DND-41 (cell line): ENCODE results near the gene BTBD17.
A peak's percentile ranks its signal among the peaks of the same experiment; 100 is the strongest.

Source experiments
- ATAC-seq: fragments of 200-7000 bp; cut with Tn5 transposase; 3 replicates; pipeline ENCODE4 v1.9.1; 2021; ENCODE audit warnings: low read depth; ENCODE audit not compliant: insufficient read depth
- DNase-seq: peaks from one replicate; pipeline ENCODE4 v3.0.0-alpha.2; 2020
- H2AFZ ChIP-seq: 2 replicates; pipeline ENCODE4 v1.6.0; 2012; ENCODE audit warnings: low read depth, low read length
- H3K27ac ChIP-seq: 2 replicates; pipeline ENCODE4 v1.5.1; 2012; ENCODE audit warnings: low read length, inconsistent platforms
- H3K27me3 ChIP-seq: fragments of 200-600 bp; sonication (generic); 2 replicates; pipeline ENCODE4 v1.6.0; 2012; ENCODE audit warnings: low read length, mild to moderate bottlenecking, inconsistent platforms; ENCODE audit not compliant: insufficient read depth, poor library complexity
- H3K36me3 ChIP-seq: 2 replicates; pipeline ENCODE4 v1.5.1; 2012; ENCODE audit warnings: low read length, inconsistent platforms; ENCODE audit not compliant: insufficient read depth
- H3K4me1 ChIP-seq: 2 replicates; pipeline ENCODE4 v1.5.1; 2012; ENCODE audit warnings: mild to moderate bottlenecking, low read length; ENCODE audit not compliant: insufficient read depth
- H3K4me2 ChIP-seq: 2 replicates; pipeline ENCODE4 v1.6.0; 2012; ENCODE audit warnings: mild to moderate bottlenecking, moderate library complexity, low read length, inconsistent platforms; ENCODE audit not compliant: insufficient read depth
- H3K4me3 ChIP-seq, 2 experiments: fragments of 200-600 bp in 1 of 2; shearing (Covaris generic) in 1 of 2; 2 replicates each; pipeline ENCODE4 v1.5.1; 2012 to 2016; ENCODE audit warnings: inconsistent platforms in 2 of 2, low read length in 2 of 2, mild to moderate bottlenecking in 2 of 2, low read depth in 1 of 2, moderate library complexity in 1 of 2
- H3K79me2 ChIP-seq: 2 replicates; pipeline ENCODE4 v1.6.0; 2012; ENCODE audit warnings: low read length, inconsistent platforms; ENCODE audit not compliant: insufficient read depth
- H3K9ac ChIP-seq: 2 replicates; pipeline ENCODE4 v1.6.0; 2012; ENCODE audit warnings: low read depth, mild to moderate bottlenecking, inconsistent platforms, low read length, moderate library complexity
- H3K9me3 ChIP-seq: 2 replicates; pipeline ENCODE4 v1.5.1; 2012; ENCODE audit warnings: low read length, moderate library complexity, mild to moderate bottlenecking, inconsistent platforms; ENCODE audit not compliant: insufficient read depth, severe bottlenecking
- H4K20me1 ChIP-seq: 2 replicates; pipeline ENCODE4 v1.6.0; 2012; ENCODE audit warnings: low read length; ENCODE audit not compliant: insufficient read depth
- CTCF ChIP-seq: IDR thresholded peaks from 2 replicates; pipeline ENCODE4 v1.5.1; 2012; ENCODE audit warnings: borderline replicate concordance, low read length, moderate library complexity, mild to moderate bottlenecking; ENCODE audit not compliant: poor library complexity, severe bottlenecking; ENCODE audit errors: extremely low read depth
- EZH2 ChIP-seq: IDR thresholded peaks from 3 replicates; pipeline ENCODE4 v1.6.1; 2012; ENCODE audit warnings: borderline replicate concordance, low read depth, mild to moderate bottlenecking, moderate library complexity, low read length, inconsistent platforms; ENCODE audit not compliant: severe bottlenecking

The BTBD17 gene, protein sequence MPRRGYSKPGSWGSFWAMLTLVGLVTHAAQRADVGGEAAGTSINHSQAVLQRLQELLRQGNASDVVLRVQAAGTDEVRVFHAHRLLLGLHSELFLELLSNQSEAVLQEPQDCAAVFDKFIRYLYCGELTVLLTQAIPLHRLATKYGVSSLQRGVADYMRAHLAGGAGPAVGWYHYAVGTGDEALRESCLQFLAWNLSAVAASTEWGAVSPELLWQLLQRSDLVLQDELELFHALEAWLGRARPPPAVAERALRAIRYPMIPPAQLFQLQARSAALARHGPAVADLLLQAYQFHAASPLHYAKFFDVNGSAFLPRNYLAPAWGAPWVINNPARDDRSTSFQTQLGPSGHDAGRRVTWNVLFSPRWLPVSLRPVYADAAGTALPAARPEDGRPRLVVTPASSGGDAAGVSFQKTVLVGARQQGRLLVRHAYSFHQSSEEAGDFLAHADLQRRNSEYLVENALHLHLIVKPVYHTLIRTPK

GRCh38 chr17:74361230-74362068, at the start of gene BTBD17:
Gene BTBD17 (minus strand): TSS chr17:74361868. CDS start chr17:74361819, 49 bp downstream.
- no peaks in the 10 kb centered on the region for H3K4me1 ChIP-seq
- no peak within 1 kb of the TSS for H3K9ac ChIP-seq
- H3K4me2 ChIP-seq: no peak within 1 kb of the TSS
- 0 out of 2 replicates have a peak, but pooled peaks cover 8% of the 10 kb centered on the region for H4K20me1 ChIP-seq
- peaks cover 3% of the 10 kb centered on the region for H3K27me3 ChIP-seq
- no peak for TF ChIP-seq EZH2
- peak; percentile 45 for TF ChIP-seq CTCF
- no peaks in the 10 kb centered on the region for H3K9me3 ChIP-seq
- no peak for ATAC-seq
- H3K79me2 ChIP-seq: no peaks in the 10 kb centered on the region
- H3K4me3 ChIP-seq: no peak within 1 kb of the TSS
- H2AFZ ChIP-seq: no peak within 1 kb of the TSS
- DNase-seq: no peak
- no peak within 1 kb of the TSS for H3K27ac ChIP-seq
- no peaks in the 10 kb centered on the region for H3K36me3 ChIP-seq

DNA sequence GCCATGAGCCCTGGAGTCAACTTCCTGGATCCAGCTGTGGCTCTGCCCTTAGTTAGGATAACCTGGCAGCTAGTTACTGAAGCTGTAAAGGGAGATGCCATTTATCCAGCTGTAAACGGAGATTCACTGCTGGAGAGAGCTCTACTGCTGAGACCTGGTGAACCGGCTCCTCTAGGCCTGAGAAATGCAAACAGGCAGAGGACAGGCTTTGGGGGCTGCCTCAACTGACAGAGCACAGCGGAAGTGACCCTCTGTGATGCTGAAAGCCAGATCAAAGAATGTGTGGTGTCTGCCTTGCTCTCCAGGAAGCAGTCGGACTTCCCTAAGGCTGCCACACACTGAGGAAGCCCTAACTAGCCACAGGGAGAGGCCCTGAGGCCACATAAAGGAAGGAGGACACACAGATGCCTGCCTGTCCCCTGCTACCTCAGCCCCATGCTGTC, 48.4 kb upstream of the BTBD17 start:
- H3K4me3 ChIP-seq: no peak overlapping the region
- H4K20me1 ChIP-seq: no peaks in the 10 kb centered on the region
- ATAC-seq (no peak), DNase-seq (no peak)
- no peak overlapping the region for H3K4me2 ChIP-seq
- H2AFZ ChIP-seq: no peak overlapping the region
- no peaks in the 10 kb centered on the region for H3K4me1 ChIP-seq
- no peak overlapping the region for H3K27ac ChIP-seq
- H3K36me3 ChIP-seq: no peaks in the 10 kb centered on the region
- H3K79me2 ChIP-seq: no peaks in the 10 kb centered on the region
- H3K27me3 ChIP-seq: no peaks in the 10 kb centered on the region
- H3K9me3 ChIP-seq: no peaks in the 10 kb centered on the region
- no peak overlapping the region for H3K9ac ChIP-seq
- TF ChIP-seq CTCF (no peak), EZH2 (no peak)

GRCh38 chr17:74408815-74409214, 47.1 kb upstream of the BTBD17 start:
- H2AFZ ChIP-seq: no peak overlapping the region
- no peaks in the 10 kb centered on the region for H3K27me3 ChIP-seq
- H4K20me1 ChIP-seq: no peaks in the 10 kb centered on the region
- ATAC-seq: no peak
- no peak overlapping the region for H3K9ac ChIP-seq
- H3K4me3 ChIP-seq: no peak overlapping the region
- DNase-seq: no peak
- no peak for TF ChIP-seq CTCF
- TF ChIP-seq EZH2: no peak
- no peaks in the 10 kb centered on the region for H3K4me1 ChIP-seq
- no peak overlapping the region for H3K4me2 ChIP-seq
- no peaks in the 10 kb centered on the region for H3K36me3 ChIP-seq
- H3K9me3 ChIP-seq: no peaks in the 10 kb centered on the region
- no peaks in the 10 kb centered on the region for H3K79me2 ChIP-seq
- no peak overlapping the region for H3K27ac ChIP-seq
